ENCODE data around the gene QPRT. TPM values are rescaled to one million over a fixed set of nuclear protein-coding genes. Genes with fewer than 3 reads are reported as not detected.
A peak's percentile ranks its signal among the peaks of the same experiment; 100 is the strongest.
"Not testable (repeated sequence)": the region's sequence is repeated elsewhere in the genome, so short reads cannot be mapped to it uniquely, and the experiment has no call there.

The QPRT gene
- total RNA-seq, 1 donor from 2014 or later: 0.60 TPM

GRCh38 chr16:29663016-29663806 is 15.8 kb upstream of the QPRT start, which contains the start of gene SPN:
Gene SPN (plus strand): TSS chr16:29663247. CDS start chr16:29663729, 482 bp downstream.
- no peak for ATAC-seq

GRCh38 chr16:29663807-29664090 is 15.2 kb upstream of the QPRT start:
- no peak for ATAC-seq

- peak; percentile 18 for ATAC-seq
These were observed 14.7 kb upstream of the QPRT start for GRCh38 chr16:29664091-29664921.

- ATAC-seq: no peak
These were observed 13.5 kb upstream of the QPRT start for GRCh38 chr16:29665294-29666077.

- ATAC-seq: not testable (repeated sequence)
These were observed 11.7 kb upstream of the QPRT start for GRCh38 chr16:29667322-29667610.

- no peak for ATAC-seq
These were observed 11.2 kb upstream of the QPRT start for GRCh38 chr16:29667755-29668154.

- ATAC-seq: no peak
These were observed 10.7 kb upstream of the QPRT start for GRCh38 chr16:29668267-29668666.

- ATAC-seq: no peak
These were observed 5.5 kb upstream of the QPRT start for GRCh38 chr16:29673501-29673900.

- ATAC-seq: peak; percentile 47
These were observed 4.8 kb upstream of the QPRT start for GRCh38 chr16:29674188-29674587.

- peak; percentile 46 for ATAC-seq
These were observed 3.0 kb upstream of the QPRT start for GRCh38 chr16:29675811-29676643.

GRCh38 chr16:29676989-29677785 is 1.8 kb upstream of the QPRT start:
- ATAC-seq: no peak

- no peak for ATAC-seq
These were observed 1.2 kb downstream of the QPRT start for GRCh38 chr16:29680180-29680598.

GRCh38 chr16:29683543-29684090 is 4.6 kb downstream of the QPRT start:
- ATAC-seq: no peak

- no peak for ATAC-seq
These were observed 5.7 kb downstream of the QPRT start for GRCh38 chr16:29684679-29685078.

- no peak for ATAC-seq
These were observed 7.9 kb downstream of the QPRT start for GRCh38 chr16:29686740-29687332.

GRCh38 chr16:29687755-29688154 is 8.8 kb downstream of the QPRT start:
- ATAC-seq: no peak

- ATAC-seq: no peak
These were observed 9.2 kb downstream of the QPRT start for GRCh38 chr16:29688172-29688571.

GRCh38 chr16:29689490-29690351 is 10.7 kb downstream of the QPRT start:
- ATAC-seq: not testable (repeated sequence)

- not testable (repeated sequence) for ATAC-seq
These were observed 13.6 kb downstream of the QPRT start for GRCh38 chr16:29692606-29693005.
